HG02678 (cell line): ENCODE data around the gene SIGLEC5.
"Not testable (repeated sequence)": the region's sequence is repeated elsewhere in the genome, so short reads cannot be mapped to it uniquely, and the experiment has no call there.

ENCODE experiments used
- ATAC-seq: cut with Tn5 transposase; IDR thresholded peaks from one replicate; pipeline ENCODE4 v1.9.1; 2021; ENCODE audit warnings: mild to moderate bottlenecking, moderate library complexity; ENCODE audit not compliant: unreplicated experiment

Gene SIGLEC5, protein sequence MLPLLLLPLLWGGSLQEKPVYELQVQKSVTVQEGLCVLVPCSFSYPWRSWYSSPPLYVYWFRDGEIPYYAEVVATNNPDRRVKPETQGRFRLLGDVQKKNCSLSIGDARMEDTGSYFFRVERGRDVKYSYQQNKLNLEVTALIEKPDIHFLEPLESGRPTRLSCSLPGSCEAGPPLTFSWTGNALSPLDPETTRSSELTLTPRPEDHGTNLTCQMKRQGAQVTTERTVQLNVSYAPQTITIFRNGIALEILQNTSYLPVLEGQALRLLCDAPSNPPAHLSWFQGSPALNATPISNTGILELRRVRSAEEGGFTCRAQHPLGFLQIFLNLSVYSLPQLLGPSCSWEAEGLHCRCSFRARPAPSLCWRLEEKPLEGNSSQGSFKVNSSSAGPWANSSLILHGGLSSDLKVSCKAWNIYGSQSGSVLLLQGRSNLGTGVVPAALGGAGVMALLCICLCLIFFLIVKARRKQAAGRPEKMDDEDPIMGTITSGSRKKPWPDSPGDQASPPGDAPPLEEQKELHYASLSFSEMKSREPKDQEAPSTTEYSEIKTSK

GRCh38 chr19:51630315-51630714 is at the start of gene SIGLEC5:
Gene SIGLEC5, minus strand, starts transcription at chr19:51630401. Its CDS starts 66 bp downstream, at chr19:51630335.
- not testable (repeated sequence) for ATAC-seq

DNA sequence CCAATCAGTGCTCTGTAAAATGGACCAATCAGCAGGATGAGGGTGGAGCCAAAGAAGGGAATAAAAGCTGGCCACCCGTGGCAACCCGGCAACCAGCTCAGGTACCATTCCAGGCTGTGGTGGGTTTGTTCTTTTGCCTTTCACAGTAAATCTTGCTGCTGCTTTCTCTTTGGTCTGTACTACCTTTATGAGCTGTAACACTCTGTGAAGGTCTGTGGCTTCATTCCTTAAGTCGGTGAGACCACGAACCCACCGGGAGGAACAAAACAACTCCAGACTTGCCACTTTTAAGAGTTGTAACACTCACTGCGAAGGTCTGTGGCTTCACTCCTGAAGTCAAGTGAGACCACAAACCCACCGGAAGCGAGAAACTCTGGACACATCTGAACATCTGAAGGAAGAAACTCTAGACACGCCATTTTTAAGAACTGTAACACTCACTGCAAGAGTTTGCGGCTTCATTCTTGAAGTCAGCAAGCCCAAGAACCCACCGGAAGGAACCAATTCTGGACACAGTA is 46.4 kb upstream of the SIGLEC5 start:
- ATAC-seq = no peak

GRCh38 chr19:51675911-51676565 is 45.8 kb upstream of the SIGLEC5 start:
- not testable (repeated sequence) for ATAC-seq

DNA sequence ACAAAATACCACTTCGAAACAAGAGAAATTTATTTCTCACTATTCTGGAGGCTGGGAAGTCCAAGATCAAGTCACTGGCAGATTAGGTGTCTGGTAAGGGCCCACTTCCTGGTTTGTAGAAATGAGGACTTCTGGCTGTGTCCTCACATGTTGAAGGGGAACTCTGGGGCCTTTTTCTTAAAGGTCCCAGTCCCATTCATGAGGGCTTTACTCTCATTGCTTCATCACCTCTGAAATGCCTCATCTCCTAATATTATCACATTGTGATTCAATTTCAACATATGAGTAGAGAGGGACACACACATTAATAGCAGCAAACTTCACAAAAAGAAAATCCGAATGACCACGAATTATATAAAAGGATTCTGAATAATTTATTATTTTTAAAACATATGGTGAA is 38.0 kb upstream of the SIGLEC5 start:
- no peak for ATAC-seq

DNA sequence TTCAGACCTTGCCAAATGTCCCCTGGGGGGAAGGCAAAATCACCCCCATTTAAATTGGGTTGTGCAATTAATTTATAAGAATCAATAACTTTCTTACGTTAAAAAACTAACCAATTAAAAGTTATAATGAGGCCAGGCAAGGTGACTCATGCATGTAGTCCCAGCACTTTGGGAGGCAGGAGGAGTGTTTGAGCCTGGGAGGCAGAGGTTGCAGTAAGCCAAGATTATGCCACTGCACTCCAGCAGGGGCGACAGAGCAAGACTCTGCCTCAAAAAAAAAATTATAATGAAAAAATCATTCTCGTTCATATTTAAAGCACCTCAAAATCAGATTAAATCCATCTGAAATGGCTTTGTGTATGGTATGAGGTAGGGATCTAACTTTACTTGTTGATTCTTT is 34.8 kb upstream of the SIGLEC5 start:
- ATAC-seq = no peak

DNA sequence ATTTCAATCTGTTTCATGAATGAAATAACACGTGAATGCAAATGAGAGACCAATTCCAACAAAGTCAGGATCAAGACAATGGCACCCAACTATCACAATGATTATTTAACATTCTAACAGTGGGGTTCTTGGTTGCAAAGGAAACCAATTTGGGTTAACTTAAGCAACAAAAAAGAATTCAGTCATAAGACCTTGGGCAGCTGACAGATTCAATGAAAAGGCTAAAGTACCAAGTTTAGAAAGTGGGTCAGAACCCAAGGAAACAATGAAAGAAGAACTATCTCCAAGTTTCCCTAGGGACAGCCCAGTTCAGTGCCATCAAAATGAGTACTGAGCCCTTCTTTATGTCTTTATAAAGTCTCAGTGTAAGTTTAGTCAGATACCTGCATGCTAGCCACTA is 33.9 kb upstream of the SIGLEC5 start:
- ATAC-seq = no peak

DNA sequence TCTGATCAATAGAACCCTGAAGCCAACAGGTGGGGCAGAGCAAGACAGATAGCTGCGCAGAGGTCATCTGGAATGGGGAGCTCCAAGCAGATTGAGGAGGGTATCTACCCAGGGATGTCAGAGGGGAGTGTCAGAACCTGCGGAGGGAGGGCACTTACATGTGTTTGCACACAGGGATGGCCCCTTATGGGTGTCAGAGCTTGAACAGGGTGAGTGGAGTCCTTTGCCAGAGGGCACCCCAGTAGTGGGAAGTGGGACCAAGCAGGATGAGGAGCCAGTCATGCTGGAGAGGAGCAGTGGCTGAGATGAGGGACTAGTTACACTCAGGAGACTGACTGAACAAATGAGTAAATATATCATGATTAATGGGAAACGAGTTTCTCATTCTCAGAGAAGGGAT is 33.4 kb upstream of the SIGLEC5 start:
- no peak for ATAC-seq

DNA sequence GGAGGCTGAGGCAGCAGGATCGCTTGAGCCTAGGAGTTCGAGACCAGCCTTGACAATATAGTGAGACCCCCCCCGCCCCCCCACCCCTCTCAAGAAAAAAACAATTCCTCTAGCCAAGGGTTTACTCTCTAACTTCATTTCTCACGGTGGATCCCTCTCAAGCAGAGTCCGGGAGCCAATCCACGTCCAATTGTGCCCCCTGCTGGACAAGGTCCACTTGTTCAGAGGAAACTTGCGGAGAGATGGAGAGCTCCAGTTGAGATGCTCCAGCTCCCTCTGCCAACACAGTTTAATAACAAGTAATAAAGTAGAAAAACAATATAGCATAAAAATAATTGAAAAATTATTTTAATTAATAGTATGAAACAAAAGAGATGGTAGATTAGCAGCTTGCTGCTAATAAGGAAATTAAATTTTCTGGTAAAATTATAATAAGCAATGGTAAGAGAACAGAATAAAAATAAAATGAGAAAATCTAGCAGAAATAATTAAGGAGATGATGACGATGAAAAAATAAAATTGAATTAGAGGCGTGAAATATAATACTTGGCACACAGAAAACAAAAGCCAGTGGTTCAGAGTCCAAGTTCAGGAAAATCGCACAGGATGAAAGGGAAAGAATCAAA is 30.9 kb upstream of the SIGLEC5 start:
- no peak for ATAC-seq

- no peak for ATAC-seq
These were observed 24.6 kb upstream of the SIGLEC5 start for GRCh38 chr19:51654783-51655182.

- ATAC-seq = no peak
These were observed 23.0 kb upstream of the SIGLEC5 start for GRCh38 chr19:51653162-51653561.

- ATAC-seq = no peak
These were observed 22.1 kb upstream of the SIGLEC5 start for GRCh38 chr19:51652266-51652665.

- ATAC-seq = peak; percentile 43
These were observed 21.1 kb upstream of the SIGLEC5 start for GRCh38 chr19:51651216-51651846.

- no peak for ATAC-seq
These were observed 17.1 kb upstream of the SIGLEC5 start for GRCh38 chr19:51647318-51647717.

DNA sequence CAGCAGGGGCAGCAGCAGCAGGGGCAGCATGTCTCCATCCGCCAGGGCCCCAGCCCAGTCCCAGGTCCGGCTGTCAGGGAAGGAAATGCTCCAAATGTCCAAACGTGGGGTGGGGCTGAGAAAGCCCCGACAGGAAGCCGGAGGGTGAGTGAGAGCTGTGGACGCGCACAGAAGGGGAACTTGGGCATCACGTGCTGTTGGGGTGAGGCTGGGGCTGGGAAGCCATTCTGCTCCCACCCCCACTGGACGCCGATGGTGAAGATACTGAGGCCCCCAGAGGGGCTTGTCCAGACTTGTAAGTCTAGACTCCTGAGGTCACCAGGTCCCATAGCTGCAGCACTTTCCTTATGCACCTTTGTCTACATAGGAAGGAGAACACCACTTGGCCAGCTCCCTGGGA is 16.5 kb upstream of the SIGLEC5 start, which contains the start of gene SIGLEC14:
SIGLEC14 (minus strand) TSS at position 96 of the 400 bp plus-strand sequence; CDS start at position 30, 66 bp downstream.
- not testable (repeated sequence) for ATAC-seq

DNA sequence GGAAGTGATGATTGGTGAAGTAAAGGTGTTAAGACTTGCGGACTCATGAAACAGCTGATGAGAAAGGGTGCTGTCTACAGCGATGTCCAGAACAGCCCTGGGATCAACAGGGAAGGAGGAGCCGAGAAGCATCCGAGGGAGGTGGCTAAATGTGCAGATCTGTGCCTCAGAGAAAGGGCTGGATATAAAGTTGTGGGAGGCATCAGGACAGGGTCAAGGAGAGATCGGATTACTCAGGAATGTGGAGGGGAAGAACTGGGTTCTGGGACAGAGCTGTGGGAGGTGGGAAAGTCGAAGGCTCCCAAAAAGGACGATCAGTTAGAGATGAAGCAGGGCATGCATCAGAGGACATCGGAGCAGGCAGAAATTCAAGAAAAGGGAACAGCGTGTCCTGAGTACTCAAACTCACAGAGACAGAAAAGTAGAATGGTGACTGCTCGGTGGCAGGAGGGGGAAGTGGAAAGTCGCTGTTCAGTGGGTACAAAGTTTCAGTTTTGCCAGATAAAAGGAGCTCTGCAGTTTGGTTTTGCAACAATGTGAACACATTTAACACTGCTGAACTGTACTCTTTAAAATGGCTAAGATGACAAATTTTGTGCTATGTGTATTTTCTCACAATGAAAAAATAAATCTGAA is 14.6 kb upstream of the SIGLEC5 start:
- no peak for ATAC-seq

- no peak for ATAC-seq
These were observed 11.4 kb upstream of the SIGLEC5 start for GRCh38 chr19:51641648-51642047.

DNA sequence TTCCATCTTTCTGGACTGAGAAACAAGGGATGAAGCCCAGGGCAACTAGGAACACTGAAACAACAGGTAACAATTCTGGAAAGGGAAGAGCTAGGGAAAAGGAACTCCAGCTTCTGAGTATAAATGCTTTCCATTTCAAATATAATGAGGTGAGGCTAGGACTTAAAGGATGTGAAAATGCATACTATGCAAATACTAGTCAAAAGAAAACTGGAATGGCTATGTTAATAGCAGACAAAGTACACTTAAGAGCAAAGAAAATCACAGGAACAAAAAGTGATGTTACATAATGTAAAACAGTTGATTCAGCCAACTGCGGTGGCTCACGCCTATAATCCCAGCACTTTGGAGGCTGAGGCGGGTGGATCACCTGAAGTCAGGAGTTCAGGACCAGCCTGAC is 10.2 kb upstream of the SIGLEC5 start:
- no peak for ATAC-seq

- ATAC-seq = no peak
These were observed 9.7 kb upstream of the SIGLEC5 start for GRCh38 chr19:51639916-51640315.

- no peak for ATAC-seq
These were observed 7.3 kb upstream of the SIGLEC5 start for GRCh38 chr19:51637362-51637978.

DNA sequence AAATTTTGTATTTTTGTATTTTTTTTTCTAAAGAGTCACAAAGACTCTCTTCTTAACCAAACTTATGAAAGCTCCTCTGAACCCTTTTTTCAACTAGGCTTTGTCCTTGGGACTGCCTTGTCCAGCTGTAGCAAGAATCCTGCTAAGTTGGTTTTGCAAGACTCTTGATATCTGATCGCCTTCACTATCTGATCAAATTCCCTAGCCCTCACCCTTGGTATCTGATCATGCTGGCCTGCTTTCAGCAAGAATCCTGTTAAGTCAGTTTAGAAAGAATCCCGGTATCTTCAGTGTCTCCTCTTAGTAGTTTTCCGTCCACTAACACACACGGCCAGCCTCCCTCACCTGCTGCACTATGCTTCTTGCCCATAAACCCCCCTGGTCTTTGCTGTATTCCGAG is 1.9 kb upstream of the SIGLEC5 start:
- no peak for ATAC-seq
